HG03045 (cell line): ENCODE measurements around the gene MAML2.

ENCODE experiments used
- ATAC-seq: cut with Tn5 transposase; IDR thresholded peaks from one replicate; pipeline ENCODE4 v1.9.1; 2021; ENCODE audit warnings: mild to moderate bottlenecking, moderate library complexity; ENCODE audit not compliant: unreplicated experiment

The MAML2 gene

GRCh38 chr11:96318850-96319249, 24.1 kb downstream of the MAML2 start:
- no peak for ATAC-seq

GRCh38 chr11:96318399-96318798, 24.6 kb downstream of the MAML2 start:
- ATAC-seq: no peak

GRCh38 chr11:96317985-96318384, 25.0 kb downstream of the MAML2 start:
- no peak for ATAC-seq

GRCh38 chr11:96317571-96317970, 25.4 kb downstream of the MAML2 start:
- ATAC-seq: no peak

GRCh38 chr11:96316869-96317268, 26.1 kb downstream of the MAML2 start:
- no peak for ATAC-seq

- no peak for ATAC-seq
These were observed 27.5 kb downstream of the MAML2 start for GRCh38 chr11:96315476-96315875.

- ATAC-seq: no peak
These were observed 28.5 kb downstream of the MAML2 start for GRCh38 chr11:96314326-96315020.

GRCh38 chr11:96313163-96313562, 29.8 kb downstream of the MAML2 start:
- no peak for ATAC-seq

GRCh38 chr11:96311120-96311568, 31.9 kb downstream of the MAML2 start:
- ATAC-seq: no peak

- no peak for ATAC-seq
These were observed 32.8 kb downstream of the MAML2 start for GRCh38 chr11:96310236-96310635.

GRCh38 chr11:96309643-96310017, 33.4 kb downstream of the MAML2 start:
- ATAC-seq: no peak

GRCh38 chr11:96309016-96309642, 33.9 kb downstream of the MAML2 start:
- no peak for ATAC-seq

- ATAC-seq: no peak
These were observed 35.2 kb downstream of the MAML2 start for GRCh38 chr11:96307776-96308140.

GRCh38 chr11:96306933-96307775, 35.8 kb downstream of the MAML2 start:
- ATAC-seq: no peak

GRCh38 chr11:96306600-96306932, 36.4 kb downstream of the MAML2 start:
- no peak for ATAC-seq

GRCh38 chr11:96306071-96306470, 36.9 kb downstream of the MAML2 start:
- no peak for ATAC-seq

- no peak for ATAC-seq
These were observed 39.0 kb downstream of the MAML2 start for GRCh38 chr11:96303980-96304379.

- no peak for ATAC-seq
These were observed 39.9 kb downstream of the MAML2 start for GRCh38 chr11:96303064-96303463.

GRCh38 chr11:96301818-96302217, 41.2 kb downstream of the MAML2 start:
- no peak for ATAC-seq

GRCh38 chr11:96299155-96299888, 43.7 kb downstream of the MAML2 start:
- ATAC-seq: no peak

GRCh38 chr11:96295369-96295768, 47.6 kb downstream of the MAML2 start:
- ATAC-seq: no peak
